ENCODE measurements around the gene LGALSL.

DNA sequence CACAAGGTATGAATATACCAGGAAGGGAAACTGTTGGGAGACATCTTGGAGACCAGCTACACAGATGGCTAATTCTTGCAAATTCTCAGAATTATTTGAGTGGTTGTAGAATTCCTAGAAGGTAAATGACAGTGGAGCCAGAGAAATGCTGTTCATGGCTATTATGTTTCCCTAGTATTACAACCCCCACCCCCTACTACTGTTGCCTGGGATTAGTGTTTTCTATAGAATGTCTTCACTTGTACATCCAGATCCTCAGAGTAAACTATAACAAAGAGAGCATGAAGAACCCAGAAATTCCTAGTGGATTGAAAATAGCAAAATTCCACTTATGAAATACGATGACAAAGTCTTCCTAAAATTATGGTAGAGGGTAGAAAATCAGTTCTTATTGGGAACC is 15.3 kb downstream of the LGALSL start:
- TF ChIP-seq MAFK (conservative IDR thresholded peaks at IDR 0.05 in 1 of 2, IDR thresholded peaks at IDR 0.05 in 1 of 2; ENCODE audit: low read length in 2 of 2) (no peak), TCF12 (IDR thresholded peaks at IDR 0.05) (no peak), TCF12 (CRISPR knock-in tag; IDR thresholded peaks at IDR 0.05) (no peak), CBX2 (IDR thresholded peaks at IDR 0.05; ENCODE audit: low read depth, low read length) (no peak), CBX2 (CRISPR knock-in tag; IDR thresholded peaks at IDR 0.05; ENCODE audit: low read depth) (no peak)
